Small intestine (tissue), 7 donors: Measurements from ENCODE around the gene MCRIP1. TPM values are rescaled to one million over a fixed set of nuclear protein-coding genes. Genes with fewer than 3 reads are reported as not detected.

Experiments
- DNase-seq, 2 donors: peaks; one replicate each; pipeline versions ENCODE4 v3.0.0 to v3.0.0-alpha.2; 2013
- FAIRE-seq: peaks from 2 replicates; lab custom pipeline; 2012; peaks lifted over from hg19 to GRCh38; lab: Jason Lieb, UNC
- H3K27ac ChIP-seq, 3 donors: one replicate each; pipeline ENCODE4 v1.5.1; 2013; ENCODE audit warnings: low read length in 2 of 3, mild to moderate bottlenecking in 2 of 3, control low read depth in 1 of 3, inconsistent platforms in 1 of 3, low read depth in 1 of 3, moderate library complexity in 1 of 3
- H3K27me3 ChIP-seq, 3 donors: one replicate each; pipeline ENCODE4 v1.6.1; 2013; ENCODE audit warnings: low read length in 3 of 3, inconsistent platforms in 1 of 3; ENCODE audit not compliant: control insufficient read depth in 3 of 3, insufficient read depth in 3 of 3
- H3K36me3 ChIP-seq, 3 donors: one replicate each; pipeline ENCODE4 v1.6.1; 2013; ENCODE audit warnings: low read length in 3 of 3, inconsistent platforms in 1 of 3, low read depth in 1 of 3, mild to moderate bottlenecking in 1 of 3, moderate library complexity in 1 of 3; ENCODE audit not compliant: control insufficient read depth in 3 of 3, insufficient read depth in 2 of 3
- H3K4me1 ChIP-seq, 3 donors: one replicate each; pipeline ENCODE4 v1.6.1; 2013; ENCODE audit warnings: low read length in 2 of 3, inconsistent platforms in 1 of 3, low read depth in 1 of 3, mild to moderate bottlenecking in 1 of 3, moderate library complexity in 1 of 3; ENCODE audit not compliant: control insufficient read depth in 3 of 3, insufficient read depth in 2 of 3
- H3K4me3 ChIP-seq, 3 donors: one replicate each; pipeline ENCODE4 v1.5.1; 2013; ENCODE audit warnings: low read length in 3 of 3, control low read depth in 1 of 3, inconsistent platforms in 1 of 3, low read depth in 1 of 3, mild to moderate bottlenecking in 1 of 3, moderate library complexity in 1 of 3
- H3K9me3 ChIP-seq, 2 donors: one replicate each; pipeline ENCODE4 v1.6.1; 2013; ENCODE audit warnings: low read depth in 1 of 2, low read length in 1 of 2; ENCODE audit not compliant: control insufficient read depth in 2 of 2, insufficient read depth in 1 of 2
- WGBS, 3 donors: extraction: QIAGEN DNeasy Blood & Tissue Kit; methylation state at CpG; one replicate each; pipeline ENCODE4 v1.1.7; 2013; 5-methylcytosine and 5-hydroxymethylcytosine counted together
- polyA plus RNA-seq, 4 donors: library from polyadenylated mRNA; stranded (reverse) in 3 of 4; unstranded in 1 of 4; fragments of 200-250 nt in 3 of 4; fragments of 120-200 nt in 1 of 4; gene quantifications; one replicate each; pipeline versions ENCODE4 v1.2.1 to v1.2.3, GENCODE V29; 2013
- donor health status: healthy with polysubstance abuse.
- donor health status: control.
- donor health status: control.
- donor health status: Bipolar disorder and iron deficiency.
- donor health status: healthy.

Gene MCRIP1
- polyA plus RNA-seq, 4 donors, result 19.5 to 87.6 (median 48.5) TPM

DNA sequence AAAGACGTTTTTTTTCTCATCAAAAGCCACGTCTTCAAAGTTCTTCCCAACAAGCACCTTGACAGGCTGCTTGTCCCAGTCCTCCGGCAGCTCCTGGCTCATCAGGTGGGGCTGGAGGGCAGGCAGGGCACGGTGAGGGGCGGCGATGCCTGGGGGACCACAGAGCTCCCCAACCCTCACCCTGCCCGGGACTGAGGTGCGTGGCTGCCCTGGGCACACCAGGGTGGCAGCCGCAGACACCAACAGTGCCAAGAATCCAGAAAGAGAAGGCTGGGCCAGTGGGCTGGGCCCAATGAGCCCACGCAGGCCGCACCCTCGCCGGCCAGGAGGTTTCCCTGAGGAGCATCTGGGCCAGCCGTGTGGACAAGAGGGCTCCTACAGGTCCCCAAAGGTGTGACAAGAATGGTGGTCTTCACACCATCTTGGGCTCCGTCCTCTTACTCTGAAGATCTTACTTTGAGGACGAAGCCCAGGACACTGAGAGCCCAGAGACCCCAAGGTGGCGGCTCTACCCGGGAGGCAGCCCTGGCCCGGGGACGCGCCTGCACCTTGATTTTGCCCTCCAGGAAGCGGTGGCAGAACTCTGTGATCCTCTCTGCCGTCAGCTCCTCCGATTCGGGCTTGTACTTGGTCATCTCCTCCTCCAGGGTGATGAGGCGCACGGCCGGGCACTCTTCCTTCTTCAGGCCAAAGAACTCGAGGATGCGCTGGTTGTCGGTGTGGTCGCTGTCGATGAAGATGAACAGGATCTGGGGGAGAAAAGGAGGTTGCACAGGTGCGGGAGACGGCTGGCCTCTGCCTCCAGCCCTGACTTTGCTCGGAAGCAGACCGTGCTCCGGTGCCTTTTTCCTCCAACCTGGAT lies 13.0 kb upstream of the MCRIP1 start:
- no peak for FAIRE-seq
- Histone ChIP-seq H3K4me1 (no peaks in the 10 kb centered on the region), H3K9me3 (no peaks in the 10 kb centered on the region), H3K4me3 (no peak overlapping the region), H3K36me3 (peaks cover 26 to 97% (median 49%) of the 10 kb centered on the region in 3 donors), H3K27me3 (no peaks in the 10 kb centered on the region), H3K27ac (no peak overlapping the region)
- WGBS, 3 donors, result 93 to 94% (median 94%) methylated on average over 34 to 38 of the region's 38 CpGs
- no peak for DNase-seq

DNA sequence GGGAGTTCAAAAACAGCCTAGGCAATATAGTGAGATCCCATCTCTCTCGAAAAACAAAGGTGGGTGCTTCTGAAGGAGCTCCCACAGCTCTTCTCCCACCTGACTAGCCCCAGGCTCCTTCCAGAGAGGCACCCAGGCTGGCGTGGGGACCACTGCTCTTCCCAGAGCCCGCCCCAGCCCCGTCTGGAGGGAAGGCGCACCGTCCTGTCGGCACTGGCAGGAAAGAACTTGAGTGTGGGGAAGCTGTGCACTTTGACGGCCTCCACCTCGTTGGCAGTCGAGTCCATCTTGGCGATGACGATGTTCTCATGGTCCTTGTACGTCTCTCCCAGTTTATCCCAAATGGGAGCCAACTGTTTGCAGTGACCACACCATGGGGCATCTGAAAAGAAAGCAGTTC lies 12.3 kb upstream of the MCRIP1 start:
- Histone ChIP-seq H3K4me1 (no peaks in the 10 kb centered on the region), H3K4me3 (no peak overlapping the region), H3K27me3 (no peaks in the 10 kb centered on the region), H3K27ac (no peak overlapping the region), H3K36me3 (peaks cover 26 to 92% (median 48%) of the 10 kb centered on the region in 3 donors), H3K9me3 (no peaks in the 10 kb centered on the region)
- DNase-seq, result no peak
- WGBS, 3 donors, result 87 to 93% (median 90%) methylated on average over 11 to 13 of the region's 13 CpGs
- FAIRE-seq, result no peak

DNA sequence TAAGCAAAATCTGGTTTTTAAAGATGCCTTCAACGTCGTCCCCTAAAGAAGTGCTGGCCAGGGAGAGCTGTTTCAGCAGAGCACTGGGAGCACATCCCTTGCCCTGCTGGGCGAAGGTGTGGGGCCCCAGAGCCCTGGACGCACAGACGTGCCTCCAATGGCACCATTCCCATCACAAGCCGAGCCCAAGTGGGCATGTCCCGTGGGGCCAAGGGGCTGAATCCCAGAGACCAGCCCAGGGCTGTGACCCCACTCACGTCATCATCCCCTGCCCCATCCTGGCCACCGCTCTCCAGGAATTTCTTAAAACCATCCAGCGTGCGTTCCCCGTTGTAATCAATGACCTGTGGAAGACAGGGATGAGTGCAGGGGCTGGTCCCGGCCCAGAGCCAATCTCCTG lies 11.8 kb upstream of the MCRIP1 start:
- no peak overlapping the region for H3K27ac ChIP-seq
- H3K36me3 ChIP-seq, result peaks cover 26 to 88% (median 48%) of the 10 kb centered on the region in 3 donors
- no peak overlapping the region for H3K4me3 ChIP-seq
- H3K9me3 ChIP-seq, result no peaks in the 10 kb centered on the region
- H3K4me1 ChIP-seq, result no peaks in the 10 kb centered on the region
- DNase-seq, result no peak
- H3K27me3 ChIP-seq, result no peaks in the 10 kb centered on the region
- FAIRE-seq, result no peak
- WGBS, 3 donors, result 87 to 88% (median 87%) methylated on average over 13 of the region's 13 CpGs

DNA sequence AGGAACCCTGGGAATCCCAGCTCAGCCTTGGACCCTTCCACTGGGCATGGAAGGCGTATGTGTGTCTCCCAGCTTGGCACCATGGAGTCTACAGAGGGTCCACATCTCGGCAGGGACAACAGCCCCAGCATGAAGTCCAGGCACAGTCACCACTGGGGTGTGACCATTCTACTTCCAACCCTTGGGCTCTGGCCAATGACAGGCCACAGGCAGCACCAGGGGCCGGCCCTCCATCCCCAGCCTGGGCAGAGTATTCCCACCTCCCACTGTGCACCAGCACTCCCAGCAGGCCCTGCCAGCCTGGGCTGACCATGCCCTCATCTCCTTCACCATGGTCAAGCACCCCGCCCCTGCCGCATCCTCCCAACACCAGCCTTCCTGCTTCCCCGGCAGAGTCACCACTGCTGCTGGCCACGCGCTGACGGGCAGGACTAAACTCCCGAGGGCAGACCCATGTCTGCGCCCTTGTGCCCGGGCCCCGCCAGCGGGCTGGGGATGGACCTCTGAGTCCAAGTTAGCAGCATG lies 11.3 kb upstream of the MCRIP1 start:
- DNase-seq, result no peak
- no peak overlapping the region for H3K27ac ChIP-seq
- WGBS, 3 donors, result 87 to 91% (median 90%) methylated on average over 14 of the region's 14 CpGs

DNA sequence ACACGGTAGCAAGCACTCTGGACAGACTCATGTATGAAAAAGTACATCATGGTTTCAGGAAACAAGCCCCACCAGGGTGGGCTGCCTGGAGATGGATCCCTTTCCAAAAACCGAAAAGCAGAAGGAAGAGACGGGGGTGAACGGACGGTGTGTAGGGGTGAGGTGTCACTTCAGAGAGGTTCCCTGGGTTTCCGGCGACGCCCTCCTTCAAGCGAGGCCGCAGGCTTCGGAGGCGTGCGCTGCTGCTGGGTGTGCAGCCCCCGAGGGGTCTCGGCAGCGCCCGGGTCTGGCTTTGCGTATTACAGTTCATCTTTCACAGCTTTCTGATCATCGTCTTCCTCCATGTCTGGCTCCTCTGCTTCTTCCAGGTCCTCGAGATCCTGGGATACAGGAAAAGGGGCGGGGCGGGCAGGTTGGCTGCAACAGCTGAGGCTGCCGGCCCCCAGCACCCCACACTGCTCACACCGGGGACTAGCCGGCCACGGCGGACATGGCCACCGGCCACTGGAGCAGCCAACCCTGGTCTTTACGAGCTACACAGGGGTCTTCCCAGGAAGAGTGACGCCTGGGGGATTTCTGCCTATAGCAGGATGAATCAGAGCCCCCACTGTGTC lies 10.7 kb upstream of the MCRIP1 start:
- no peak for DNase-seq
- H3K27me3 ChIP-seq, result no peaks in the 10 kb centered on the region
- no peak for FAIRE-seq
- H3K36me3 ChIP-seq, result peaks cover 25 to 77% (median 46%) of the 10 kb centered on the region in 3 donors
- H3K4me1 ChIP-seq, result no peaks in the 10 kb centered on the region
- H3K27ac ChIP-seq, result no peak overlapping the region
- no peaks in the 10 kb centered on the region for H3K9me3 ChIP-seq
- no peak overlapping the region for H3K4me3 ChIP-seq
- 89 to 92% (median 90%) methylated on average over 30 of the region's 30 CpGs for WGBS, 3 donors

More for the DNA sequence above, 11.3 kb upstream of the MCRIP1 start:
- Histone ChIP-seq H3K4me1 (no peaks in the 10 kb centered on the region), H3K4me3 (no peak overlapping the region), H3K27me3 (no peaks in the 10 kb centered on the region), H3K9me3 (no peaks in the 10 kb centered on the region), H3K36me3 (peaks cover 26 to 83% (median 46%) of the 10 kb centered on the region in 3 donors)
- no peak for FAIRE-seq

DNA sequence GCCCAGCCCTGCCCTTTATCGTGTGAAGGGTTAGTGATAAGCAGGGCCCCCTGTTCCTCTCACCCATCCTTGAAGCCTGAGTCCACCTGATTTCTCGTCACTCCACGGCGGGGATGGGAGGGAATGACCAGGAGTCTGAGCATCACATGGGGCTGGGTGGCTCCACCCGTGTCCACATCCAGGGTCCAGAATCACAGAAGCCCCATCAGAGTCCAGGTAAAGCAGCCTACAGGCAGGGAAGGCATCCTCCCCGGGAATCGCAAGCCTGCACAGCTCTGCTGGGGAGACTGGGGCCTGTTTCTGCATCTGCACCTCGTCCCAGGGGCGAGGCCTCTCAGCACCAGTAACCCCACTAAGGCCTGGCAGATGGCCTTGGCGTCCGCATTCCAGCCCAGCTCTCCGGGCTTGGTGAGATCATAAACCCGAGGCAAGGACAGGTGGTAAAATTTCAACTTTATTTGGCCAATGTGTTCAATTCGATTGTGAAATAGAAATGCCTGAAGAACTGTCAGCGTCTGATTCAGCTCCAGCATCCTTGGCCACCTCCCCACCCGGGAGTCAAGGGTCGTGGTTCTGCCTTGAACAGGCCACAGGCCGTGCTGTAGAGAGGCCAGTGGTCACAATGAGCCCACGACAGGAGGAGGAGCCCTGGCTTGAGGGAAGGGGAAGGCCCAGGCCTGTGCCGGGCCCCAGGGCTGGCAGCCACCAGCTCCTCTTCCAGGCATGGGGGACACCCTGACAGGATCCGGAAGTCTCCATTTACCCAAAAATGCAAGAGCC lies 9.8 kb upstream of the MCRIP1 start:
- Histone ChIP-seq H3K4me3 (no peak overlapping the region), H3K36me3 (peaks cover 23 to 70% (median 43%) of the 10 kb centered on the region in 3 donors), H3K9me3 (no peaks in the 10 kb centered on the region), H3K27ac (no peak overlapping the region), H3K4me1 (no peaks in the 10 kb centered on the region), H3K27me3 (no peaks in the 10 kb centered on the region)
- DNase-seq, result no peak
- FAIRE-seq, result no peak
- WGBS, 3 donors, result 53 to 70% (median 64%) methylated on average over 20 to 21 of the region's 21 CpGs

DNA sequence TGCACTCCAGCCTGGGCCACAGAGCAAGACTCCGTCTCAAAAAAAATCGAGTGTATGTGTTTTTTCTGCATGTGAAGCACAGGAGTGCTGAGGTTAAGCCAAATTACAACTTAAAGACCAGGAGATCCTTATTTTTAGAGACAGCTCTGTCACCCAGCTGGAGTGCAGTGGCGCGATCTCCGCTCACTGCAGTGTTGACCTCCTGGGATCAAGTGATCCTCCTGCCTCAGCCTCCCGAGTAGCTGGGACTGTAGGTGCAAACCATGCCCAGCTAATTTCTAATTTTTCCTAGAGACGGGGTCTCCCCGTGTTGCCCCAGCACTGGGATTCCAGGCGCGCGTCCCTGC lies 9.3 kb upstream of the MCRIP1 start:
- DNase-seq, result no peak
- no peak for FAIRE-seq
- Histone ChIP-seq H3K36me3 (peaks cover 22 to 64% (median 41%) of the 10 kb centered on the region in 3 donors), H3K4me1 (no peaks in the 10 kb centered on the region), H3K9me3 (no peaks in the 10 kb centered on the region), H3K27ac (no peak overlapping the region), H3K27me3 (no peaks in the 10 kb centered on the region), H3K4me3 (no peak overlapping the region)
- WGBS, 3 donors, result 91 to 94% (median 92%) methylated on average over 11 of the region's 11 CpGs

DNA sequence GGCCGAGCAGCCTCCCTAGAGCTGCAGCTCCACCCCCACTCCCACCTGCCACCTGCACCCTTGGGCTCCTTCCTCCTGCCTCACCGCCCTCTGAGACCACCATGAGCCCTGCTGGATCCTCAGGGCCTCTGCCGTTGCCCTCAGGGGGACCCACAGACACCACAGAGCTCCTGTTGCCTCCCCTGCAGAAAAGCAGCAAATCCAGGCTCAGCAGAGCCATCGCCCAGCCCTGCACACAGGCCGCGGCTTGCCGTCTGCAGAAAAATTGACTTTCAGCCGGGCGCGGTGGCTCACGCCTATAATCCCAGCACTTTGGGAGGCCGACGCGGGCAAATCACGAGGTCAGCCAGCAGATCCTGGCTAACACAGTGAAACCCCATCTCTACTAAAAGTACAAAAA lies 8.8 kb upstream of the MCRIP1 start:
- DNase-seq (no peak), FAIRE-seq (no peak)
- H3K4me1 ChIP-seq, result no peaks in the 10 kb centered on the region
- WGBS, 3 donors, result 40 to 72% (median 55%) methylated on average over 15 of the region's 15 CpGs
- H3K4me3 ChIP-seq, result no peak overlapping the region
- H3K27me3 ChIP-seq, result no peaks in the 10 kb centered on the region
- H3K9me3 ChIP-seq, result no peaks in the 10 kb centered on the region
- peaks cover 18 to 59% (median 38%) of the 10 kb centered on the region in 3 donors for H3K36me3 ChIP-seq
- no peak overlapping the region for H3K27ac ChIP-seq
